B cell (primary cell): ENCODE results near the gene PMVK. TPM values are rescaled to one million over a fixed set of nuclear protein-coding genes. Genes with fewer than 3 reads are reported as not detected.

Experiments
- ATAC-seq: fragments of 200-7000 bp; cut with Tn5 transposase; one replicate; pipeline ENCODE4 v1.10.0; 2021; ENCODE audit warnings: low read depth, mild to moderate bottlenecking, moderate number of reproducible peaks, moderate library complexity
- CTCF ChIA-PET: fragments of 350-600 bp; sonication (Branson Sonifier 250); formaldehyde crosslinking; loops from one replicate; lab custom pipeline; 2021; ENCODE audit warnings: antibody characterized with exemption, inconsistent platforms; lab: Charles Lee
- POLR2A ChIA-PET: fragments of 350-600 bp; sonication (Branson Sonifier 250); formaldehyde crosslinking; loops from one replicate; lab custom pipeline; 2021; ENCODE audit warnings: antibody characterized with exemption; lab: Charles Lee
- DNase-seq: peaks from one replicate; pipeline ENCODE4 v3.0.0; 2013
- H2AFZ ChIP-seq: 2 replicates; pipeline ENCODE4 v1.6.1; 2012; ENCODE audit warnings: mild to moderate bottlenecking, low read depth, low read length; ENCODE audit not compliant: insufficient read depth, poor library complexity, severe bottlenecking
- H3K27ac ChIP-seq, 2 donors: 1 replicate in 1 of 2; 2 replicates in 1 of 2; pipeline ENCODE4 v1.5.1; 2012 to 2013; ENCODE audit warnings: low read length in 2 of 2, mild to moderate bottlenecking in 2 of 2, moderate library complexity in 1 of 2
- H3K27me3 ChIP-seq, 4 experiments: fragments of 200-600 bp in 1 of 4; sonication (generic) in 1 of 4; replicated peaks in 1 of 4; 1 replicate in 2 of 4; 2 replicates in 2 of 4; pipeline versions ENCODE4 v1.6.1 to v1.7.0; 2013 to 2016; ENCODE audit warnings: low read length in 3 of 4, mild to moderate bottlenecking in 2 of 4, mixed read lengths in 1 of 4, moderate library complexity in 1 of 4; ENCODE audit not compliant: insufficient read depth in 4 of 4, control insufficient read depth in 3 of 4; ENCODE audit errors: control extremely low read depth in 1 of 4
- H3K36me3 ChIP-seq, 2 experiments: replicated peaks in 1 of 2; 1 replicate in 1 of 2; 2 replicates in 1 of 2; pipeline versions ENCODE4 v1.6.1 to v1.7.1; 2013; ENCODE audit warnings: low read length in 1 of 2; ENCODE audit not compliant: insufficient read depth in 2 of 2, control insufficient read depth in 1 of 2; ENCODE audit errors: control extremely low read depth in 1 of 2, extremely low read depth in 1 of 2
- H3K4me1 ChIP-seq, 2 donors: fragments of 200-600 bp in 1 of 2; sonication (generic) in 1 of 2; 1 replicate in 1 of 2; 2 replicates in 1 of 2; pipeline versions ENCODE4 v1.5.1 to v1.6.1; 2013 to 2017; ENCODE audit warnings: low read length in 2 of 2; ENCODE audit not compliant: control insufficient read depth in 2 of 2, insufficient read depth in 2 of 2
- H3K4me2 ChIP-seq: replicated peaks from 2 replicates; pipeline ENCODE3; 2012; ENCODE audit warnings: mild to moderate bottlenecking, low read depth, low read length; ENCODE audit not compliant: poor library complexity, severe bottlenecking
- H3K4me3 ChIP-seq, 5 experiments: fragments of 200-600 bp in 1 of 5; sonication (generic) in 1 of 5; 1 replicate in 3 of 5; 2 replicates in 2 of 5; pipeline versions ENCODE4 v1.5.1 to v1.7.0; 2011 to 2016; ENCODE audit warnings: low read length in 4 of 5, mild to moderate bottlenecking in 4 of 5, low read depth in 2 of 5, control low read depth in 1 of 5, moderate library complexity in 1 of 5; ENCODE audit not compliant: insufficient read depth in 1 of 5; ENCODE audit errors: control extremely low read depth in 1 of 5, extremely low read depth in 1 of 5
- H3K79me2 ChIP-seq: fragments of 200-600 bp; sonication (generic); one replicate; pipeline ENCODE4 v1.6.0; 2016; ENCODE audit warnings: low read length; ENCODE audit not compliant: control insufficient read depth, insufficient read depth
- H3K9ac ChIP-seq: fragments of 200-600 bp; sonication (generic); 2 replicates; pipeline ENCODE4 v1.6.1; 2017; ENCODE audit warnings: mild to moderate bottlenecking, low read length, moderate library complexity
- H3K9me3 ChIP-seq, 3 donors: one replicate each; pipeline versions ENCODE4 v1.6.1 to v1.7.1; 2013; ENCODE audit warnings: low read length in 2 of 3; ENCODE audit not compliant: control insufficient read depth in 2 of 3, insufficient read depth in 1 of 3; ENCODE audit errors: control extremely low read depth in 1 of 3
- H4K20me1 ChIP-seq: 2 replicates; pipeline ENCODE4 v1.6.0; 2012; ENCODE audit warnings: mild to moderate bottlenecking, low read length; ENCODE audit not compliant: insufficient read depth, control insufficient read depth, poor library complexity, severe bottlenecking
- H3K27ac Mint-ChIP-seq: one replicate; pipeline ENCODE4 v1.8.0; 2021; ENCODE audit warnings: mixed read lengths
- H3K27me3 Mint-ChIP-seq: one replicate; pipeline ENCODE4 v1.8.0; 2021; ENCODE audit warnings: mixed read lengths
- H3K4me1 Mint-ChIP-seq: one replicate; pipeline ENCODE4 v1.8.0; 2021; ENCODE audit warnings: mixed read lengths
- H3K4me3 Mint-ChIP-seq: one replicate; pipeline ENCODE4 v1.8.0; 2021; ENCODE audit warnings: mixed read lengths
- H3K9me3 Mint-ChIP-seq: one replicate; pipeline ENCODE4 v1.8.0; 2022; ENCODE audit warnings: mixed read lengths; ENCODE audit not compliant: insufficient read depth
- CTCF ChIP-seq: fragments of 200-600 bp; IDR thresholded peaks from one replicate; pipeline ENCODE4 v1.8.0; 2022; ENCODE audit warnings: antibody characterized with exemption, mild to moderate bottlenecking
- EZH2 ChIP-seq: IDR thresholded peaks from 2 replicates; pipeline ENCODE4 v1.6.1; 2012; ENCODE audit warnings: borderline replicate concordance, low read depth, mild to moderate bottlenecking, moderate library complexity, low read length; ENCODE audit not compliant: insufficient read depth, poor library complexity, severe bottlenecking
- WGBS: methylation state at CpG from one replicate; pipeline ENCODE4 v1.1.5; 2013; ENCODE audit warnings: missing lambda C conversion rate; ENCODE audit not compliant: insufficient coverage; 5-methylcytosine and 5-hydroxymethylcytosine counted together
- intact Hi-C: fragments of 100-400 bp; cut with micrococcal nuclease; formaldehyde crosslinking; loops from one replicate; pipeline ENCODE4 v1.10.0; 2022
- polyA plus RNA-seq: library from polyadenylated mRNA; depleted of rRNA; stranded (reverse); fragments of >200 nt; gene quantifications from 2 replicates; pipeline ENCODE4 v1.2.3, GENCODE V29; 2012
- total RNA-seq, 2 donors: library from RNA; stranded (reverse); fragments of 120-200 nt in 1 of 2; gene quantifications; 1 replicate in 1 of 2; 2 replicates in 1 of 2; pipeline versions ENCODE4 v1.2.3 to v1.2.4, GENCODE V29; 2013 to 2022

Gene PMVK
- total and polyA plus RNA-seq, 2 donors (not counting 1 experiment from before 2014, with no cell fraction given), result 15.0 to 15.4 TPM

- Histone ChIP-seq H2AFZ (no peak overlapping the region), H3K36me3 (peaks cover 6 to 68% of the 10 kb centered on the region in 2 experiments), H3K9ac (no peak overlapping the region), H3K79me2 (peaks cover 60% of the 10 kb centered on the region), H3K4me3 (no peak overlapping the region), H3K27me3 (no peaks in the 10 kb centered on the region), H3K9me3 (no peaks in the 10 kb centered on the region), H3K4me1 (peaks cover 14 to 27% of the 10 kb centered on the region in 2 donors), H3K4me2 (no peak overlapping the region), H4K20me1 (peaks cover 20% of the 10 kb centered on the region), H3K27ac (no peak overlapping the region)
- no peak overlapping the region for H3K27ac Mint-ChIP-seq
- H3K27me3 Mint-ChIP-seq, result no peaks in the 10 kb centered on the region
- intact Hi-C loops, result no loop called here
- 96% methylated on average over 4 of the region's 7 CpGs for WGBS
- DNase-seq (no peak), ATAC-seq (no peak)
- ChIA-PET CTCF (interaction anchor here (0.7 to 5.5 kb wide), 6 partner anchors 11 to 96 kb away, joined by 3 to 61 read pairs (median 4); partner anchors contain the start of gene PBXIP1), POLR2A (no interaction called here)
- peaks cover 20% of the 10 kb centered on the region for H3K4me1 Mint-ChIP-seq
- no peaks in the 10 kb centered on the region for H3K9me3 Mint-ChIP-seq
- H3K4me3 Mint-ChIP-seq, result no peak overlapping the region
- TF ChIP-seq CTCF (no peak), EZH2 (no peak)
Observed at GRCh38 chr1:154966111-154966510, 29.6 kb upstream of the PMVK start.

- ChIA-PET CTCF (interaction anchor here (1.0 to 6.5 kb wide), 6 partner anchors 8 to 52 kb away, joined by 3 to 61 read pairs (median 8); partner anchors contain the start of genes CKS1B and SHC1), POLR2A (interaction anchor here (0.7 kb wide), 2 partner anchors 12 to 359 kb away, joined by 3 read pairs; no protein-coding TSS in a partner anchor)
- Histone ChIP-seq H3K9me3 (no peaks in the 10 kb centered on the region), H2AFZ (no peak overlapping the region), H3K9ac (no peak overlapping the region), H3K27ac (peak overlapping the region in 1 of 2 donors; percentile 14), H4K20me1 (peaks cover 16% of the 10 kb centered on the region), H3K79me2 (peaks cover 59% of the 10 kb centered on the region), H3K4me1 (peaks cover 19 to 31% of the 10 kb centered on the region in 2 donors), H3K4me3 (no peak overlapping the region), H3K4me2 (no peak overlapping the region), H3K27me3 (no peaks in the 10 kb centered on the region), H3K36me3 (peaks cover 6 to 62% of the 10 kb centered on the region in 2 experiments)
- 91% methylated on average over 4 of the region's 6 CpGs for WGBS
- no peak for ATAC-seq
- no peaks in the 10 kb centered on the region for H3K27me3 Mint-ChIP-seq
- H3K27ac Mint-ChIP-seq, result peak overlapping the region; percentile 23
- DNase-seq, result no peak
- H3K4me3 Mint-ChIP-seq, result no peak overlapping the region
- TF ChIP-seq CTCF (no peak), EZH2 (no peak)
- intact Hi-C loops, result no loop called here
- peaks cover 22% of the 10 kb centered on the region for H3K4me1 Mint-ChIP-seq
- no peaks in the 10 kb centered on the region for H3K9me3 Mint-ChIP-seq
Observed at GRCh38 chr1:154964359-154964758, 27.8 kb upstream of the PMVK start.
